ENCODE measurements around the gene WNT2B.

DNA sequence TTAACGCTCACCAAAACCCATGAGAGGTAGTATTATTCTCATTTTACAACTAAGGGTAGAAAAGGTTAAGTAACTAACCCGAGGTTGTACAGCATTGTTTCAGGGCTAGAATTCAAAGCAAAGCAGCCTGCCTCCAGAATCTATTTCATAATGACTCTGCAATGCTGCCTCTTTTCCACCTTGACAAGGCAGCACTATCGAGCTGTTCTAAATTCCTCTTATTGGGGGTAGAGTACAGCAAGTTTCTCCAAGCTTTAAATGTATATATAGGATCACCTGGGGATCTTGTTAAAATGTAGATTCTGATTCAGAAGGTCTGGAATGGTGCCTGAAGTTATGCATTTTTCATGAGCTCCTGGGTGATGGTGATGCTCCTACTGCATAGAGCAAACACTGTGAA lies 30.1 kb downstream of the WNT2B start:
- no peak for TF ChIP-seq POLR2A (IDR thresholded peaks at IDR 0.05; ENCODE audit: extremely low read depth, insufficient read length)
- TF ChIP-seq, protein P1, sequence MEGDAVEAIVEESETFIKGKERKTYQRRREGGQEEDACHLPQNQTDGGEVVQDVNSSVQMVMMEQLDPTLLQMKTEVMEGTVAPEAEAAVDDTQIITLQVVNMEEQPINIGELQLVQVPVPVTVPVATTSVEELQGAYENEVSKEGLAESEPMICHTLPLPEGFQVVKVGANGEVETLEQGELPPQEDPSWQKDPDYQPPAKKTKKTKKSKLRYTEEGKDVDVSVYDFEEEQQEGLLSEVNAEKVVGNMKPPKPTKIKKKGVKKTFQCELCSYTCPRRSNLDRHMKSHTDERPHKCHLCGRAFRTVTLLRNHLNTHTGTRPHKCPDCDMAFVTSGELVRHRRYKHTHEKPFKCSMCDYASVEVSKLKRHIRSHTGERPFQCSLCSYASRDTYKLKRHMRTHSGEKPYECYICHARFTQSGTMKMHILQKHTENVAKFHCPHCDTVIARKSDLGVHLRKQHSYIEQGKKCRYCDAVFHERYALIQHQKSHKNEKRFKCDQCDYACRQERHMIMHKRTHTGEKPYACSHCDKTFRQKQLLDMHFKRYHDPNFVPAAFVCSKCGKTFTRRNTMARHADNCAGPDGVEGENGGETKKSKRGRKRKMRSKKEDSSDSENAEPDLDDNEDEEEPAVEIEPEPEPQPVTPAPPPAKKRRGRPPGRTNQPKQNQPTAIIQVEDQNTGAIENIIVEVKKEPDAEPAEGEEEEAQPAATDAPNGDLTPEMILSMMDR (IDR thresholded peaks at IDR 0.05; ENCODE audit: low read depth, low read length): no peak
- TF ChIP-seq, protein P2, sequence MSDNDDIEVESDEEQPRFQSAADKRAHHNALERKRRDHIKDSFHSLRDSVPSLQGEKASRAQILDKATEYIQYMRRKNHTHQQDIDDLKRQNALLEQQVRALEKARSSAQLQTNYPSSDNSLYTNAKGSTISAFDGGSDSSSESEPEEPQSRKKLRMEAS (IDR thresholded peaks at IDR 0.05; ENCODE audit: low read depth, low read length): no peak
